Glutamatergic neuron (in vitro differentiated cells): Measurements from ENCODE around the gene AGTRAP. TPM values are rescaled to one million over a fixed set of nuclear protein-coding genes. Genes with fewer than 3 reads are reported as not detected.
A peak's percentile ranks its signal among the peaks of the same experiment; 100 is the strongest.

Experiments used
- DNase-seq: peaks from one replicate; pipeline ENCODE4 v3.0.0; 2022
- H3K27ac Mint-ChIP-seq: one replicate; pipeline ENCODE4 v1.8.0; 2020; ENCODE audit warnings: mild to moderate bottlenecking, mixed read lengths, inconsistent platforms; ENCODE audit not compliant: unreplicated experiment
- H3K27me3 Mint-ChIP-seq: one replicate; pipeline ENCODE4 v1.8.0; 2020; ENCODE audit warnings: mild to moderate bottlenecking, moderate library complexity, mixed read lengths, inconsistent platforms; ENCODE audit not compliant: unreplicated experiment
- H3K36me3 Mint-ChIP-seq: one replicate; pipeline ENCODE4 v1.8.0; 2020; ENCODE audit warnings: mild to moderate bottlenecking, mixed read lengths, inconsistent platforms; ENCODE audit not compliant: unreplicated experiment
- H3K4me1 Mint-ChIP-seq: one replicate; pipeline ENCODE4 v1.8.0; 2020; ENCODE audit warnings: mild to moderate bottlenecking, low read depth, mixed read lengths, inconsistent platforms; ENCODE audit not compliant: unreplicated experiment
- H3K4me3 Mint-ChIP-seq: one replicate; pipeline ENCODE4 v1.8.0; 2020; ENCODE audit warnings: mild to moderate bottlenecking, mixed read lengths, inconsistent platforms; ENCODE audit not compliant: unreplicated experiment
- H3K9me3 Mint-ChIP-seq: one replicate; pipeline ENCODE4 v1.8.0; 2020; ENCODE audit warnings: mild to moderate bottlenecking, moderate library complexity, mixed read lengths, inconsistent platforms; ENCODE audit not compliant: unreplicated experiment
- total RNA-seq: library from RNA; stranded (reverse); fragmentation: NEBNext Ultra II Directional; extraction: Animal tissue kit (Norgen Biotek cat#: 25700); gene quantifications from one replicate; pipeline ENCODE4 v1.2.1, GENCODE V29; 2021; ENCODE audit not compliant: unreplicated experiment
- TF ChIP-seq, protein P1 (sequence below): fragments of 200-600 bp; sonication (generic); IDR thresholded peaks from one replicate; pipeline ENCODE4 v1.5.0; 2021; ENCODE audit not compliant: partially characterized antibody, unreplicated experiment

Gene AGTRAP
- total RNA-seq, 1 donor from 2014 or later: 6.1 TPM

DNA sequence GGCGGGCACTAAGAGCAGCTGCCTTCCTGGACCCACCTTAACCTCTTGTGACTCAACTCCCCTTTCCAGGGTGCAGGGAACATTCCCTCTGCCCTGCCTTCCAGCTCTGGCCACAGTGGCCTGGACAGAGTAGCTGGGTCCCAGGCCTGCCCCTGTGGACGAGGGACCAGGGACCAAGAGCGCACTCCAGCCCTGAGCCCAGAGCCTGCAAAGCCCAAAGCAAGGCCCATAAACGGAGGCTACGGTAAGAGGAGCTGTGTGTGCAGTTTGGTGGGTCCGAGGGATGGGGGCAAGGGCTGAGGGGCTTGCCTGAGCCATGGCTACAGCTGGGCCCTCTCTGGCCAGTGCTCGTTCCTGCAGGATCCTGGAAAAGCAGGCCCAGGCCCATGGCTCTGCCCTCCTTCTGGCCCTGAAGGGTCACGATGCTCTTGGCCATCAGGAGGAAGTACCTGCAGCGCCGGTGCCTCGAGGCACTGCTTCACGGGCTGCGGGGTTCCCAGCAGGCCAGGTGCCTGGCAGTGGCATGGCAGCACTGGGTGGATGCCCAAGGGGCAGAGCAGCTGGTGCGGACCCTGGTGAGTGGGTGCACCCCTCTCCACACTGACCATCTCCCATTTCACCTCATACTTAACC, 52.0 kb downstream of the AGTRAP start:
- no peak for DNase-seq
- Mint-ChIP-seq H3K36me3 (no peaks in the 10 kb centered on the region), H3K4me1 (peaks cover 4% of the 10 kb centered on the region)

DNA sequence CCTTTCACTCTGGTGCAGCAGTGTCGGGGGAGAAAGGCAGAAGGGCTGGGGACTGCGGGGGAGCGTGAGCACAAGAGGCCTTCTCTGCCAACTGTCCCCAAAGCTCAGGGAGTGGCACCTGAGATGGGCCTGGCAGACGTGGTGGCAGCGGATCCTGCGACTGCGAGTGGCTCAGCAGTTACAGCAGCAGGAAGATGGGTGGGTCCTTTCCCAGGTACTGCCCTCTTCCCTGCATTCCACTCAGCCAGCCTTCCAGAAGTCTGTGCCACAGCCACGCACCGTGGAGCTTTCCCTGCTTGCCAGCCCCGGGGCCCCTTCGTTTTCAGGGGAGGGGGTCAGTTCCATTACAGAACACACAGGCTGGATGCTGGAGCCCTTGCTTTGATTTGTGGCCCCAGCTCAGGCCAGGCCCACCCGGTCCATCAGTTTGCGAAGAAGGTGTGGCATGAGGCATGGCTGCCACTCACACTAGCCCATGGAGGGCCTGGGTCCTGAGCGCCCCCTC, 52.7 kb downstream of the AGTRAP start:
- Mint-ChIP-seq H3K4me1 (peaks cover 4% of the 10 kb centered on the region), H3K27ac (no peak overlapping the region), H3K4me3 (no peak overlapping the region), H3K27me3 (peaks cover 10% of the 10 kb centered on the region), H3K36me3 (no peaks in the 10 kb centered on the region), H3K9me3 (peaks cover 7% of the 10 kb centered on the region)
- no peak for DNase-seq
- TF ChIP-seq, protein P1, sequence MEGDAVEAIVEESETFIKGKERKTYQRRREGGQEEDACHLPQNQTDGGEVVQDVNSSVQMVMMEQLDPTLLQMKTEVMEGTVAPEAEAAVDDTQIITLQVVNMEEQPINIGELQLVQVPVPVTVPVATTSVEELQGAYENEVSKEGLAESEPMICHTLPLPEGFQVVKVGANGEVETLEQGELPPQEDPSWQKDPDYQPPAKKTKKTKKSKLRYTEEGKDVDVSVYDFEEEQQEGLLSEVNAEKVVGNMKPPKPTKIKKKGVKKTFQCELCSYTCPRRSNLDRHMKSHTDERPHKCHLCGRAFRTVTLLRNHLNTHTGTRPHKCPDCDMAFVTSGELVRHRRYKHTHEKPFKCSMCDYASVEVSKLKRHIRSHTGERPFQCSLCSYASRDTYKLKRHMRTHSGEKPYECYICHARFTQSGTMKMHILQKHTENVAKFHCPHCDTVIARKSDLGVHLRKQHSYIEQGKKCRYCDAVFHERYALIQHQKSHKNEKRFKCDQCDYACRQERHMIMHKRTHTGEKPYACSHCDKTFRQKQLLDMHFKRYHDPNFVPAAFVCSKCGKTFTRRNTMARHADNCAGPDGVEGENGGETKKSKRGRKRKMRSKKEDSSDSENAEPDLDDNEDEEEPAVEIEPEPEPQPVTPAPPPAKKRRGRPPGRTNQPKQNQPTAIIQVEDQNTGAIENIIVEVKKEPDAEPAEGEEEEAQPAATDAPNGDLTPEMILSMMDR: no peak

More for the DNA sequence above, 52.0 kb downstream of the AGTRAP start:
- H3K27me3 Mint-ChIP-seq: peaks cover 10% of the 10 kb centered on the region
- H3K27ac Mint-ChIP-seq: no peak overlapping the region
- TF ChIP-seq, protein P1: no peak
- no peak overlapping the region for H3K4me3 Mint-ChIP-seq
- H3K9me3 Mint-ChIP-seq: peaks cover 7% of the 10 kb centered on the region

DNA sequence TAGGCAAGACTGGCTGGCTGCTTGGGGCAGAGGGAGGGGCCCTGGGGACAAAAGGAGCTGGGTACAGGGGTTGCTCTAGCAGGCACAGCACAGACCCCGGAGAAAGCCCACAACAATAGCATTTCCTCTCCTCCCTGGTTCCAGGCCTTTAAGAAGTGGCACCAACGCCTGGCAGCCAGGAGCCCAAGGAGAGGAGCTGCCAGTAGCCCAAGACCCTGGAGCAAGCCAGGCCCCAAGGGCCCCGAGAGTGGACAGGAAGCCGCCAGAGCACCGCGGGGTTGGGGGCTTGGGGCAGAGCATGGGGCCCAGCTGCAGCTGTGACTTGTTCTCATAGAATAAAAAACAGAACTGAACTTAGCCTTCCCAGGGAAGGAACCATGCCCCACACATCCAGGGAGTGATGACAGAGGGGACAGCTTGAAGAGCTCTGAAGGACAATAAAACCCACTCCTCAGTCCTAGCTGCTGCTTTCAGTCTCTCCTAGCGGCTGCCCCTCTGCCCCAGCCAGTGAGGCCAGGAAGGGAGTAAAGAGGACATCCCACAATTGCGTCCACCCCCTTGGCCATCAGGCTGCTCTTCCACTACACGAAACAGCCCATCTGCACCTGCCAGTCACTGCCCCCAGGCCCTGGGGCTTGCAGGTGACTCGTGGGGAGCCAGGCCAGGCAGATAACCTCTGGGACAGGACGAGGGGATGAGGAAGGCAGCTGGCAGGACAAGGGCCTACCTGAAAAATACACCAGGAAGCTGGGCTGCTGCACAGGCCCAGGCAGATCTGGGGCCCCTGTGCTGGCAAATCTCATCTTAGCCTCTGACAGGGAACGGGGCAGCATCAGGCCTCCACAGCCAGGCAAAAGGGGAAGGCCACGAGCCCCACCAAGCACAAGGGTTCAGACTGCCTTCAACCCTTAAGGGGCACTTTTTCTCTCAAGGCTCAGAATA, 53.5 kb downstream of the AGTRAP start:
- H3K4me1 Mint-ChIP-seq: peaks cover 4% of the 10 kb centered on the region
- H3K36me3 Mint-ChIP-seq: no peaks in the 10 kb centered on the region
- no peak for DNase-seq
- peaks cover 10% of the 10 kb centered on the region for H3K27me3 Mint-ChIP-seq
- H3K27ac Mint-ChIP-seq: no peak overlapping the region
- TF ChIP-seq, protein P1: no peak
- peaks cover 7% of the 10 kb centered on the region for H3K9me3 Mint-ChIP-seq
- no peak overlapping the region for H3K4me3 Mint-ChIP-seq

DNA sequence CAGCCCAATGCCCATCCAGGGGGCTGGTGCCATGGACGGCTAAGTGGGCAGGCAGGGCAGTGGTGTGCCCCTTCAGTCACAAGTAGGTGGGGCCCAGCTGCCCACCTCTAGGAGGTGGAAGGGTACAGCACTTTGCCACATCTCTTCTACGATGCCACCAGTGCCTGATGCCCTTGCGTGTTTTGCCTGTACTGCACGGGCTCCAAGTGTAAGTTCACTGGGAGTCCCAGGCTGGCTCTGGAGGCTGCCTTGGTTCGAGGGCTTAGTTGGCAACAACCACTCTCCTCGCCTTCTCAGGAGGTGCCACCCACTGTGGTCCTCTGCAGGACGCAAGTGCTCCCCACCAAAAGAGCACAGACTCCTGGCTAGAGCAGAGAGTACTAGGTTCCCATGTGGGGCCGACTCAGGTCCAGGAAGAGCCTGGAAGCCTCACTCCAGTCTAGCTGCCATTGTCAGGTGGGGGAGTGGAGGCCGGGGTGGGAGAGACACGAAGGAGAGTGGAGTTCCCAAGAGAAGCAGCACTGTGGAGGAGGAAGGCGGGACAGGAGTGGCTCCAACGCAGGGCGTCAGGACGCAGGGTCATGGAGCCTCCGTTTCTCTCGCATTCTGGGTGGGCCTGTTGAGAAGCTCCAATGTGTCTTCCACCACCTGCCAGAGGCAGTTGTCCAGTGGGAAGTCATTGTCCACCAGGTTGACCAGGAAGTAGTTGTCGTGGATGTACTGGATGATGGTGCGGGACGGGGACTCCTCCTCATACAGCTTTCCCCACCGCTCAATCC, 54.4 kb downstream of the AGTRAP start:
- peaks cover 12% of the 10 kb centered on the region for H3K27me3 Mint-ChIP-seq
- TF ChIP-seq, protein P1: no peak
- peak overlapping the region; percentile 30 for H3K4me3 Mint-ChIP-seq

More for the DNA sequence above, 54.4 kb downstream of the AGTRAP start:
- no peak for DNase-seq
- H3K27ac Mint-ChIP-seq: no peak overlapping the region
- peaks cover 7% of the 10 kb centered on the region for H3K9me3 Mint-ChIP-seq
- no peaks in the 10 kb centered on the region for H3K36me3 Mint-ChIP-seq
- H3K4me1 Mint-ChIP-seq: peaks cover 4% of the 10 kb centered on the region
